MM.1S (cell line): ENCODE results near the gene USP50.
"Not testable (repeated sequence)": the region's sequence is repeated elsewhere in the genome, so short reads cannot be mapped to it uniquely, and the experiment has no call there.

Source experiments
- DNase-seq: peaks from one replicate; pipeline ENCODE4 v3.0.0-alpha.2; 2015
- H2AFZ ChIP-seq: fragments of 300-600 bp; sonication (generic); 2 replicates; pipeline ENCODE4 v1.6.0; 2016; ENCODE audit warnings: antibody characterized with exemption, low read length
- H3F3A ChIP-seq: fragments of 300-600 bp; sonication (generic); 2 replicates; pipeline ENCODE4 v1.6.1; 2016; ENCODE audit warnings: mild to moderate bottlenecking, antibody characterized with exemption, low read length, moderate library complexity, mixed read lengths; ENCODE audit not compliant: insufficient read depth
- H3K27ac ChIP-seq: fragments of 300-600 bp; sonication (generic); 2 replicates; pipeline ENCODE4 v1.5.1; 2016; ENCODE audit warnings: mild to moderate bottlenecking, low read length
- H3K27me3 ChIP-seq: fragments of 300-600 bp; sonication (generic); replicated peaks from 2 replicates; pipeline ENCODE4 v1.6.0; 2016; ENCODE audit warnings: low read length; ENCODE audit not compliant: insufficient read depth
- H3K36me3 ChIP-seq: fragments of 300-600 bp; sonication (generic); replicated peaks from 2 replicates; pipeline ENCODE4 v1.6.1; 2016; ENCODE audit warnings: mild to moderate bottlenecking, low read length, mixed read lengths; ENCODE audit not compliant: insufficient read depth
- H3K4me1 ChIP-seq: fragments of 300-600 bp; sonication (generic); 2 replicates; pipeline ENCODE4 v1.6.1; 2016; ENCODE audit warnings: low read length, mixed read lengths
- H3K4me2 ChIP-seq: fragments of 300-600 bp; sonication (generic); 2 replicates; pipeline ENCODE4 v1.6.0; 2016; ENCODE audit warnings: low read depth, low read length
- H3K4me3 ChIP-seq: fragments of 300-600 bp; sonication (generic); 2 replicates; pipeline ENCODE4 v1.5.1; 2016; ENCODE audit warnings: low read length, mixed read lengths
- H3K79me2 ChIP-seq: fragments of 300-600 bp; sonication (generic); 2 replicates; pipeline ENCODE4 v1.6.1; 2016; ENCODE audit warnings: mixed run types, low read length, mixed read lengths
- H3K9ac ChIP-seq: fragments of 300-600 bp; sonication (generic); 2 replicates; pipeline ENCODE4 v1.6.1; 2016; ENCODE audit warnings: low read length, mixed read lengths
- H3K9me2 ChIP-seq: fragments of 300-600 bp; sonication (generic); replicated peaks from 2 replicates; pipeline ENCODE4 v1.6.1; 2016; ENCODE audit warnings: mild to moderate bottlenecking, low read length, mixed read lengths; ENCODE audit not compliant: insufficient read depth
- H3K9me3 ChIP-seq: fragments of 300-600 bp; sonication (generic); replicated peaks from 2 replicates; pipeline ENCODE4 v1.6.1; 2016; ENCODE audit warnings: mild to moderate bottlenecking, low read length, mixed read lengths; ENCODE audit not compliant: insufficient read depth
- H4K20me1 ChIP-seq: fragments of 300-600 bp; sonication (generic); 2 replicates; pipeline ENCODE4 v1.6.1; 2016; ENCODE audit warnings: mild to moderate bottlenecking, low read length, moderate library complexity, mixed read lengths; ENCODE audit not compliant: insufficient read depth
- EZH2 ChIP-seq: fragments of 300-600 bp; sonication (generic); optimal IDR thresholded peaks from 2 replicates; pipeline ENCODE3; 2017; ENCODE audit warnings: low read depth, mild to moderate bottlenecking, antibody characterized with exemption, low read length, mixed read lengths
- EZH2phosphoT487 ChIP-seq: fragments of 300-600 bp; sonication (generic); IDR thresholded peaks from 2 replicates; pipeline ENCODE4 v1.6.1; 2018; ENCODE audit warnings: antibody characterized with exemption, low read length
- TF ChIP-seq, protein P1 (sequence below): fragments of 300-600 bp; sonication (generic); IDR thresholded peaks from 2 replicates; pipeline ENCODE4 v1.5.1; 2016; ENCODE audit warnings: antibody characterized with exemption, low read length, mixed read lengths

The USP50 gene

DNA sequence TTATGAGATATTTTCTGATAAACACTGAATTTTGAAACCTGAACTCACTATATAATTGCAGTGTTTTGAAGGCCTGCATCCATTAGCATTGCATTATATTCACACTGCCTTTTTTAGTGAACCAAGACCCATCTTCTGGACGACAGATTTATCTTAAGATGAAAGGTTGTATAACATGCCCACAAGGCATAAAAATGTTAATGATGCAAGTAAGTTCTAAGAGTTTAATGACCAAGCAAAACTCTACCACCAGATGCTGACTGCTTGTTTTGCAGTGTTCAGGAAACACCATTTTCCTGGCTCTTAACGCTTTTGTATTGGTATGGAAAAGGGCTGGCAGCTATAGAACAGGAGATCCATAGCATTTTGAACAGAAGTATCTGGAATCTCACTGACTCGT lies 46.1 kb downstream of the USP50 start:
- no peaks in the 10 kb centered on the region for H3K9me2 ChIP-seq
- H3F3A ChIP-seq, result no peaks in the 10 kb centered on the region
- H3K27me3 ChIP-seq, result no peaks in the 10 kb centered on the region
- H3K9ac ChIP-seq, result no peak overlapping the region
- peaks cover 9% of the 10 kb centered on the region; the same call in 1 of the 2 replicates for H3K36me3 ChIP-seq
- H3K27ac ChIP-seq, result no peak overlapping the region
- no peaks in the 10 kb centered on the region for H3K9me3 ChIP-seq
- no peak overlapping the region for H2AFZ ChIP-seq
- H3K4me3 ChIP-seq, result no peak overlapping the region
- no peaks in the 10 kb centered on the region for H4K20me1 ChIP-seq
- no peak for DNase-seq
- H3K4me2 ChIP-seq, result no peak overlapping the region
- H3K4me1 ChIP-seq, result no peaks in the 10 kb centered on the region
- TF ChIP-seq EZH2, result no peak
- no peak for TF ChIP-seq EZH2phosphoT487
- TF ChIP-seq, protein P1, sequence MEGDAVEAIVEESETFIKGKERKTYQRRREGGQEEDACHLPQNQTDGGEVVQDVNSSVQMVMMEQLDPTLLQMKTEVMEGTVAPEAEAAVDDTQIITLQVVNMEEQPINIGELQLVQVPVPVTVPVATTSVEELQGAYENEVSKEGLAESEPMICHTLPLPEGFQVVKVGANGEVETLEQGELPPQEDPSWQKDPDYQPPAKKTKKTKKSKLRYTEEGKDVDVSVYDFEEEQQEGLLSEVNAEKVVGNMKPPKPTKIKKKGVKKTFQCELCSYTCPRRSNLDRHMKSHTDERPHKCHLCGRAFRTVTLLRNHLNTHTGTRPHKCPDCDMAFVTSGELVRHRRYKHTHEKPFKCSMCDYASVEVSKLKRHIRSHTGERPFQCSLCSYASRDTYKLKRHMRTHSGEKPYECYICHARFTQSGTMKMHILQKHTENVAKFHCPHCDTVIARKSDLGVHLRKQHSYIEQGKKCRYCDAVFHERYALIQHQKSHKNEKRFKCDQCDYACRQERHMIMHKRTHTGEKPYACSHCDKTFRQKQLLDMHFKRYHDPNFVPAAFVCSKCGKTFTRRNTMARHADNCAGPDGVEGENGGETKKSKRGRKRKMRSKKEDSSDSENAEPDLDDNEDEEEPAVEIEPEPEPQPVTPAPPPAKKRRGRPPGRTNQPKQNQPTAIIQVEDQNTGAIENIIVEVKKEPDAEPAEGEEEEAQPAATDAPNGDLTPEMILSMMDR, result no peak
- no peaks in the 10 kb centered on the region for H3K79me2 ChIP-seq

DNA sequence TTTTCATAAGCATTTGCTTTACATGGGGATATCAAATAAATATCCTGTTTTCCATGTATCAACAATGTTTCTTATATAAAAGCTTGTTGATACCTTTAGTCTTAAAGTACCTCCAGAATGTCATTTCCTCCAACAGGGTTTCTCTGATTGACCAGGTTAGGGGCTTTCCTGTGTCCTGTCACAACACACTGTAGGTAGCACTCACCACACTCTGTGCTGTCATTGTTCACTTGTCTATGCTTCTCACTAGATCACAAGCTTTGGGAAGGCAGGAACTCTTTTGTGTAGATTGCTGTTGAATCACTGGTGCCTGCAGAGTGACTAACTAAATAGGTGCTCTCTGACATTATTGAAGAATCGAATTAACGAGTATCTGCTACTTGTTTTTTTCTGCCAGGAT lies 49.8 kb downstream of the USP50 start:
- no peaks in the 10 kb centered on the region for H3K4me1 ChIP-seq
- no peaks in the 10 kb centered on the region for H3F3A ChIP-seq
- TF ChIP-seq, protein P1, result no peak
- TF ChIP-seq EZH2phosphoT487 (no peak), EZH2 (no peak)
- H3K9ac ChIP-seq, result no peak overlapping the region
- peaks cover 9% of the 10 kb centered on the region; the same call in 1 of the 2 replicates for H3K36me3 ChIP-seq
- H3K9me3 ChIP-seq, result no peaks in the 10 kb centered on the region
- H2AFZ ChIP-seq, result no peak overlapping the region
- no peaks in the 10 kb centered on the region for H3K9me2 ChIP-seq
- no peak for DNase-seq
- no peak overlapping the region for H3K27ac ChIP-seq
- H3K27me3 ChIP-seq, result no peaks in the 10 kb centered on the region
- no peak overlapping the region for H3K4me2 ChIP-seq
- no peaks in the 10 kb centered on the region for H4K20me1 ChIP-seq
- H3K4me3 ChIP-seq, result no peak overlapping the region
- no peaks in the 10 kb centered on the region for H3K79me2 ChIP-seq

DNA sequence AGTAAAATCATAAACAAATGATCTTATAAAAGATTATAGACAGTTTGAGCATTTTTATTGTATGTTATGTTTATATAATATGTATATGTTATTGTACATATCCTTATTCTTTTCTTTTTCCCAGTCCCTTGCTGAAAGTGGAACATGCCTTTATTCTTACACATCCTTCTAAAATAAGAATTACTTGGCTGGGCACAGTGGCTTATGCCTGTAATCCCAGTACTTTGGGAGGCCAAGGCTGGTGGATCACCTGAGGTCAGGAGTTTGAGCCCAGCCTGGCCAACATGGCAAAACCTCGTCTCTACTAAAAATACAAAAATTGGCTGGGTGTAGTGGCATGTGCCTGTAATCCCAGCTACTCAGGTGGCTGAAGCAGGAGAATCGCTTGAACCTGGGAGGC lies 51.9 kb downstream of the USP50 start:
- not testable (repeated sequence) for H3F3A ChIP-seq, H3K27ac ChIP-seq, H3K9me3 ChIP-seq, H3K27me3 ChIP-seq, H3K4me3 ChIP-seq, H3K4me1 ChIP-seq, H4K20me1 ChIP-seq, H3K9ac ChIP-seq, H2AFZ ChIP-seq, DNase-seq, H3K4me2 ChIP-seq, H3K9me2 ChIP-seq, H3K79me2 ChIP-seq
- peaks cover 13% of the 10 kb centered on the region for H3K36me3 ChIP-seq

DNA sequence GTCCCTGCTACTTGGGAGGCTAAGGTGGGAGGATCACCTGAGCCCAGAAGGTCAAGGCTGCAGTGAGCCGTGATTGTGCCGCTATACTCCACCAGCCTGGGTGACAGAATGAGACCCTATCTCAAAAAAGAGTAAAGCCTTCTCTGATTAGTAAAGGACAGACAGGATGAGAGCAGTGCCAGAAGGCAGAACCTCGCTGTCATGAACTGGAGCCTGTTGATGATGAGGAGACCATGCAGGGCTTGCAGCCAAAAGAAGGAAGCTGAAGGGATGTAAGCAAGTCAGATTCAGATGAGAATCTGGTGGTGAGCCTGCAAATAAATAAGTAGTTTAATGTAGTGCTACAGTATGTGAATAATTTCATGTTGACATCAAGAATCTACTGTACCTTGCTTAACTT lies 52.8 kb downstream of the USP50 start:
- no peak for DNase-seq
- no peak overlapping the region for H3K27ac ChIP-seq
- no peaks in the 10 kb centered on the region for H3K9me2 ChIP-seq
- H3K4me1 ChIP-seq, result no peaks in the 10 kb centered on the region
- H3K79me2 ChIP-seq, result no peaks in the 10 kb centered on the region
- no peak overlapping the region for H3K4me3 ChIP-seq
- no peaks in the 10 kb centered on the region for H3K9me3 ChIP-seq
- H3K27me3 ChIP-seq, result no peaks in the 10 kb centered on the region
- peaks cover 12% of the 10 kb centered on the region for H3K36me3 ChIP-seq
- H3F3A ChIP-seq, result no peaks in the 10 kb centered on the region
- no peak overlapping the region for H3K9ac ChIP-seq
- no peak for TF ChIP-seq EZH2
- TF ChIP-seq, protein P1, result no peak
- TF ChIP-seq EZH2phosphoT487, result no peak
- no peak overlapping the region for H3K4me2 ChIP-seq
- no peaks in the 10 kb centered on the region for H4K20me1 ChIP-seq
- H2AFZ ChIP-seq, result no peak overlapping the region
